T-cell (primary cell): Measurements from ENCODE around the gene PACS2. TPM values are rescaled to one million over a fixed set of nuclear protein-coding genes. Genes with fewer than 3 reads are reported as not detected.
A peak's percentile ranks its signal among the peaks of the same experiment; 100 is the strongest.

Experiments
- ATAC-seq, 4 experiments: fragments of 200-7000 bp in 3 of 4; fragments of 150-1000 bp in 1 of 4; cut with Tn5 transposase; replicated peaks in 1 of 4; 1 replicate in 3 of 4; 2 replicates in 1 of 4; pipeline ENCODE4 v1.10.0; 2021; ENCODE audit warnings: moderate library complexity in 3 of 4, mild to moderate bottlenecking in 2 of 4, moderate number of reproducible peaks in 1 of 4
- CTCF ChIA-PET, 2 donors: fragments of 300-600 bp; sonication (Branson Sonifier 250); formaldehyde crosslinking; loops; one replicate each; lab custom pipeline; 2022; ENCODE audit warnings: antibody characterized with exemption in 2 of 2; lab: Charles Lee
- POLR2A ChIA-PET, 2 donors: fragments of 300-600 bp; sonication (Branson Sonifier 250); formaldehyde crosslinking; loops; one replicate each; lab custom pipeline; 2022; ENCODE audit warnings: antibody characterized with exemption in 2 of 2; lab: Charles Lee
- DNase-seq, 35 experiments: peaks; one replicate each; pipeline versions ENCODE4 v3.0.0 to v3.0.0-alpha.2; 2013 to 2023
- H3K27ac ChIP-seq: one replicate; pipeline ENCODE4 v1.5.1; 2013; ENCODE audit warnings: low read length
- H3K27me3 ChIP-seq, 2 experiments: replicated peaks in 1 of 2; 1 replicate in 1 of 2; 2 replicates in 1 of 2; pipeline versions ENCODE4 v1.6.1 to v1.7.0; 2013; ENCODE audit warnings: low read length in 1 of 2, mixed read lengths in 1 of 2; ENCODE audit not compliant: control insufficient read depth in 2 of 2, insufficient read depth in 2 of 2; ENCODE audit errors: extremely low read depth in 1 of 2
- H3K36me3 ChIP-seq, 2 donors: 1 replicate in 1 of 2; 2 replicates in 1 of 2; pipeline versions ENCODE4 v1.6.1 to v1.7.0; 2013; ENCODE audit warnings: low read length in 1 of 2; ENCODE audit not compliant: control insufficient read depth in 2 of 2, insufficient read depth in 1 of 2; ENCODE audit errors: extremely low read depth in 1 of 2
- H3K4me1 ChIP-seq, 2 experiments: 1 replicate in 1 of 2; 2 replicates in 1 of 2; pipeline versions ENCODE4 v1.6.1 to v1.7.0; 2013; ENCODE audit warnings: low read length in 2 of 2, mixed read lengths in 1 of 2; ENCODE audit not compliant: insufficient read depth in 2 of 2, control insufficient read depth in 1 of 2; ENCODE audit errors: extremely low read depth in 1 of 2
- H3K4me3 ChIP-seq, 2 donors: 1 replicate in 1 of 2; 2 replicates in 1 of 2; pipeline versions ENCODE4 v1.5.1 to v1.7.0; 2013; ENCODE audit warnings: mild to moderate bottlenecking in 2 of 2, low read length in 1 of 2, moderate library complexity in 1 of 2; ENCODE audit not compliant: control insufficient read depth in 1 of 2; ENCODE audit errors: extremely low read depth in 1 of 2
- H3K9me3 ChIP-seq: 2 replicates; pipeline ENCODE4 v1.7.0; 2013
- H3K27ac Mint-ChIP-seq, 2 donors: one replicate each; pipeline ENCODE4 v1.8.0; 2020 to 2021; ENCODE audit warnings: mild to moderate bottlenecking in 2 of 2, mixed read lengths in 2 of 2
- H3K27me3 Mint-ChIP-seq, 2 donors: one replicate each; pipeline ENCODE4 v1.8.0; 2021 to 2022; ENCODE audit warnings: mixed read lengths in 2 of 2
- H3K36me3 Mint-ChIP-seq: one replicate; pipeline ENCODE4 v1.8.0; 2021; ENCODE audit warnings: mixed read lengths
- H3K4me1 Mint-ChIP-seq, 3 donors: one replicate each; pipeline ENCODE4 v1.8.0; 2020 to 2022; ENCODE audit warnings: mixed read lengths in 3 of 3, mild to moderate bottlenecking in 1 of 3
- H3K4me3 Mint-ChIP-seq, 3 donors: one replicate each; pipeline ENCODE4 v1.8.0; 2020 to 2022; ENCODE audit warnings: mild to moderate bottlenecking in 3 of 3, mixed read lengths in 3 of 3, moderate library complexity in 3 of 3
- H3K9me3 Mint-ChIP-seq, 3 donors: one replicate each; pipeline ENCODE4 v1.8.0; 2020 to 2022; ENCODE audit warnings: mixed read lengths in 3 of 3
- WGBS: methylation state at CpG from one replicate; pipeline ENCODE4 v1.1.5; 2013; ENCODE audit warnings: missing lambda C conversion rate; ENCODE audit not compliant: insufficient coverage; 5-methylcytosine and 5-hydroxymethylcytosine counted together
- total RNA-seq, 35 experiments: library from RNA in 6 of 35; stranded (reverse) in 6 of 35; fragments of 120-200 nt in 1 of 35; gene quantifications; one replicate each; pipeline versions ENCODE4 v1.2.1 to v1.2.4 and lab custom pipeline; 2013 to 2026

The PACS2 gene
- total RNA-seq, 5 donors from 2014 or later (not counting 1 experiment from before 2014, with no cell fraction given), result 70.9 to 86.9 (median 78.0) TPM

GRCh38 chr14:105368032-105368417 lies 53.5 kb downstream of the PACS2 start:
- ATAC-seq (no peak), DNase-seq (no peak)
- H3K4me3 Mint-ChIP-seq, result no peak overlapping the region
- no peaks in the 10 kb centered on the region for H3K9me3 Mint-ChIP-seq
- Histone ChIP-seq H3K27me3 (no peaks in the 10 kb centered on the region), H3K27ac (no peak overlapping the region), H3K4me3 (no peak overlapping the region), H3K36me3 (peaks cover 3 to 10% of the 10 kb centered on the region in 2 donors), H3K9me3 (no peaks in the 10 kb centered on the region), H3K4me1 (peaks cover 0 to 24% of the 10 kb centered on the region in 2 experiments)
- H3K36me3 Mint-ChIP-seq, result peaks cover 6% of the 10 kb centered on the region
- 96% methylated on average over 20 of the region's 20 CpGs for WGBS
- no peak overlapping the region for H3K27ac Mint-ChIP-seq
- peaks cover 7 to 14% (median 9%) of the 10 kb centered on the region in 3 donors for H3K4me1 Mint-ChIP-seq
- ChIA-PET CTCF (no interaction called here), POLR2A (no interaction called here)
- H3K27me3 Mint-ChIP-seq, result no peaks in the 10 kb centered on the region

- no peak overlapping the region for H3K4me3 ChIP-seq
- DNase-seq, result no peak
- H3K9me3 ChIP-seq, result no peaks in the 10 kb centered on the region
- ChIA-PET CTCF (interaction anchor here in 1 of 2 donors (0.6 kb wide), 1 partner anchor 111 kb away, joined by 5 read pairs; no protein-coding TSS in a partner anchor), POLR2A (no interaction called here)
- peaks cover 7 to 11% (median 9%) of the 10 kb centered on the region in 3 donors for H3K4me1 Mint-ChIP-seq
- H3K27ac Mint-ChIP-seq, result no peak overlapping the region
- H3K9me3 Mint-ChIP-seq, result no peaks in the 10 kb centered on the region
- no peak for ATAC-seq
- H3K36me3 ChIP-seq, result peaks cover 3 to 10% of the 10 kb centered on the region in 2 donors
- no peaks in the 10 kb centered on the region for H3K27me3 ChIP-seq
- no peak overlapping the region for H3K4me3 Mint-ChIP-seq
- 91% methylated on average over 14 of the region's 20 CpGs for WGBS
- H3K27ac ChIP-seq, result no peak overlapping the region
- peaks cover 6% of the 10 kb centered on the region for H3K36me3 Mint-ChIP-seq
- H3K27me3 Mint-ChIP-seq, result no peaks in the 10 kb centered on the region
- H3K4me1 ChIP-seq, result peaks cover 0 to 24% of the 10 kb centered on the region in 2 experiments
These were observed 53.9 kb downstream of the PACS2 start for GRCh38 chr14:105368426-105368825.

- ATAC-seq (no peak), DNase-seq (no peak)
- Mint-ChIP-seq H3K27ac (no peak overlapping the region), H3K36me3 (peaks cover 6% of the 10 kb centered on the region), H3K27me3 (no peaks in the 10 kb centered on the region), H3K4me3 (no peak overlapping the region), H3K4me1 (peaks cover 4 to 7% (median 4%) of the 10 kb centered on the region in 3 donors), H3K9me3 (no peaks in the 10 kb centered on the region)
- Histone ChIP-seq H3K27me3 (no peaks in the 10 kb centered on the region), H3K9me3 (no peaks in the 10 kb centered on the region), H3K27ac (no peak overlapping the region), H3K4me3 (no peak overlapping the region), H3K4me1 (peaks cover 0 to 21% of the 10 kb centered on the region in 2 experiments), H3K36me3 (peaks cover 3 to 10% of the 10 kb centered on the region in 2 donors)
- WGBS, result 94% methylated on average over 21 of the region's 29 CpGs
- ChIA-PET POLR2A (no interaction called here), CTCF (interaction anchor here in 1 of 2 donors (0.6 to 1.4 kb wide), 2 partner anchors 110 to 121 kb away, joined by 5 read pairs; no protein-coding TSS in a partner anchor)
These were observed 54.5 kb downstream of the PACS2 start for GRCh38 chr14:105368910-105369652.

GRCh38 chr14:105369653-105370040 lies 55.1 kb downstream of the PACS2 start:
- Histone ChIP-seq H3K9me3 (no peaks in the 10 kb centered on the region), H3K4me1 (peaks cover 0 to 17% of the 10 kb centered on the region in 2 experiments), H3K4me3 (no peak overlapping the region), H3K27ac (no peak overlapping the region), H3K36me3 (peaks cover 3 to 10% of the 10 kb centered on the region in 2 donors), H3K27me3 (no peaks in the 10 kb centered on the region)
- Mint-ChIP-seq H3K36me3 (peaks cover 6% of the 10 kb centered on the region), H3K4me3 (no peak overlapping the region), H3K27ac (no peak overlapping the region), H3K9me3 (no peaks in the 10 kb centered on the region), H3K4me1 (peaks cover 4 to 7% (median 4%) of the 10 kb centered on the region in 3 donors), H3K27me3 (no peaks in the 10 kb centered on the region)
- ChIA-PET POLR2A (no interaction called here), CTCF (interaction anchor here (1.4 to 2.2 kb wide), 3 partner anchors 120 to 159 kb away, joined by 5 to 33 read pairs (median 9); partner anchors contain the start of gene TEDC1 (in 1 of the 2))
- no peak for ATAC-seq
- DNase-seq, result no peak
- 96% methylated on average over 23 of the region's 28 CpGs for WGBS

- no peaks in the 10 kb centered on the region for H3K9me3 ChIP-seq
- H3K36me3 ChIP-seq, result no peaks in the 10 kb centered on the region
- Mint-ChIP-seq H3K4me1 (peaks cover 12 to 15% (median 13%) of the 10 kb centered on the region in 3 donors), H3K4me3 (no peak overlapping the region), H3K36me3 (peaks cover 4% of the 10 kb centered on the region), H3K9me3 (no peaks in the 10 kb centered on the region), H3K27me3 (no peaks in the 10 kb centered on the region), H3K27ac (no peak overlapping the region)
- ChIA-PET CTCF (interaction anchor here in 1 of 2 donors (0.8 kb wide), 2 partner anchors 44 to 61 kb away, joined by 3 read pairs; no protein-coding TSS in a partner anchor), POLR2A (no interaction called here)
- H3K4me3 ChIP-seq, result no peak overlapping the region
- no peaks in the 10 kb centered on the region for H3K27me3 ChIP-seq
- peaks cover 0 to 17% of the 10 kb centered on the region in 2 experiments for H3K4me1 ChIP-seq
- DNase-seq (no peak), ATAC-seq (no peak)
- WGBS, result 89% methylated on average over 8 of the region's 11 CpGs
- H3K27ac ChIP-seq, result no peak overlapping the region
These were observed 59.8 kb downstream of the PACS2 start for GRCh38 chr14:105374389-105374788.

- Histone ChIP-seq H3K27me3 (no peaks in the 10 kb centered on the region), H3K27ac (no peak overlapping the region), H3K36me3 (peaks cover 0 to 3% of the 10 kb centered on the region in 2 donors), H3K4me1 (peaks cover 0 to 16% of the 10 kb centered on the region in 2 experiments), H3K4me3 (no peak overlapping the region), H3K9me3 (no peaks in the 10 kb centered on the region)
- peaks cover 11 to 15% (median 12%) of the 10 kb centered on the region in 3 donors for H3K4me1 Mint-ChIP-seq
- WGBS, result 6% methylated on average over 2 of the region's 4 CpGs
- peak in 1 of 4 experiments; percentile 36 for ATAC-seq
- H3K4me3 Mint-ChIP-seq, result no peak overlapping the region
- peak in 2 of 35 experiments; percentile 23 to 30 for DNase-seq
- ChIA-PET CTCF (no interaction called here), POLR2A (no interaction called here)
- no peaks in the 10 kb centered on the region for H3K9me3 Mint-ChIP-seq
- H3K27ac Mint-ChIP-seq, result peak overlapping the region; percentile 38 to 83
- H3K27me3 Mint-ChIP-seq, result no peaks in the 10 kb centered on the region
- H3K36me3 Mint-ChIP-seq, result peaks cover 3% of the 10 kb centered on the region
These were observed 61.1 kb downstream of the PACS2 start for GRCh38 chr14:105375635-105376057.
